HL-60 (cell line): ENCODE measurements around the gene TMSB15C.

Experiments used
- CTCF ChIP-seq: IDR thresholded peaks from one replicate; pipeline ENCODE4 v1.5.1; 2011; ENCODE audit warnings: low read length, control low read depth, inconsistent platforms; ENCODE audit not compliant: insufficient read depth
- TF ChIP-seq, protein P1 (sequence below): IDR thresholded peaks from 2 replicates; pipeline ENCODE4 v1.6.1; 2012; ENCODE audit warnings: low read depth; ENCODE audit not compliant: insufficient replicate concordance

DNA sequence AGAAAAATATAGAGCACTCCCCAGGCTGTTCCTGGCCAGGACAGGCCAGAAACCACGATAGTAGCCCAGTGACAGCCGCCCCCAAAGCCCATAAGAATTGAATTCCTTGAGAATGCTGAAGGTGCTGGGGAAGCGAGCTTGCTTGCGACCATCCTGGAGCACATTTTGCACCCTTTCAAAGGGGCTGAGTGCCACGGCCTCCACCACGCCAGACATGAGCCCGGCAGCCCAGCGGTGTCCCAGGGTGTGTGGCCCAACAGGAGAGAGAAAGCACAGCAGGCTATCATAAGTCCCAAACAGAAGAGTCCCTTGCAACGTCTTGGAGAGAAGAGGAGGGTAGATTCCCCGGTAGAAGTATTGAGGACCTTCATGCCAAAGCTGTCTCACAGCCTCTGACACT lies 28.6 kb upstream of the TMSB15C start:
- no peak for TF ChIP-seq CTCF
- TF ChIP-seq, protein P1, sequence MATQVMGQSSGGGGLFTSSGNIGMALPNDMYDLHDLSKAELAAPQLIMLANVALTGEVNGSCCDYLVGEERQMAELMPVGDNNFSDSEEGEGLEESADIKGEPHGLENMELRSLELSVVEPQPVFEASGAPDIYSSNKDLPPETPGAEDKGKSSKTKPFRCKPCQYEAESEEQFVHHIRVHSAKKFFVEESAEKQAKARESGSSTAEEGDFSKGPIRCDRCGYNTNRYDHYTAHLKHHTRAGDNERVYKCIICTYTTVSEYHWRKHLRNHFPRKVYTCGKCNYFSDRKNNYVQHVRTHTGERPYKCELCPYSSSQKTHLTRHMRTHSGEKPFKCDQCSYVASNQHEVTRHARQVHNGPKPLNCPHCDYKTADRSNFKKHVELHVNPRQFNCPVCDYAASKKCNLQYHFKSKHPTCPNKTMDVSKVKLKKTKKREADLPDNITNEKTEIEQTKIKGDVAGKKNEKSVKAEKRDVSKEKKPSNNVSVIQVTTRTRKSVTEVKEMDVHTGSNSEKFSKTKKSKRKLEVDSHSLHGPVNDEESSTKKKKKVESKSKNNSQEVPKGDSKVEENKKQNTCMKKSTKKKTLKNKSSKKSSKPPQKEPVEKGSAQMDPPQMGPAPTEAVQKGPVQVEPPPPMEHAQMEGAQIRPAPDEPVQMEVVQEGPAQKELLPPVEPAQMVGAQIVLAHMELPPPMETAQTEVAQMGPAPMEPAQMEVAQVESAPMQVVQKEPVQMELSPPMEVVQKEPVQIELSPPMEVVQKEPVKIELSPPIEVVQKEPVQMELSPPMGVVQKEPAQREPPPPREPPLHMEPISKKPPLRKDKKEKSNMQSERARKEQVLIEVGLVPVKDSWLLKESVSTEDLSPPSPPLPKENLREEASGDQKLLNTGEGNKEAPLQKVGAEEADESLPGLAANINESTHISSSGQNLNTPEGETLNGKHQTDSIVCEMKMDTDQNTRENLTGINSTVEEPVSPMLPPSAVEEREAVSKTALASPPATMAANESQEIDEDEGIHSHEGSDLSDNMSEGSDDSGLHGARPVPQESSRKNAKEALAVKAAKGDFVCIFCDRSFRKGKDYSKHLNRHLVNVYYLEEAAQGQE, result no peak
